HG03025 (cell line): ENCODE measurements around the gene PAQR7.
"Not testable (repeated sequence)": the region's sequence is repeated elsewhere in the genome, so short reads cannot be mapped to it uniquely, and the experiment has no call there.

Source experiments
- ATAC-seq: cut with Tn5 transposase; IDR thresholded peaks from one replicate; pipeline ENCODE4 v1.9.1; 2021; ENCODE audit warnings: mild to moderate bottlenecking, moderate library complexity; ENCODE audit not compliant: unreplicated experiment, low FRiP score

PAQR7 gene

DNA sequence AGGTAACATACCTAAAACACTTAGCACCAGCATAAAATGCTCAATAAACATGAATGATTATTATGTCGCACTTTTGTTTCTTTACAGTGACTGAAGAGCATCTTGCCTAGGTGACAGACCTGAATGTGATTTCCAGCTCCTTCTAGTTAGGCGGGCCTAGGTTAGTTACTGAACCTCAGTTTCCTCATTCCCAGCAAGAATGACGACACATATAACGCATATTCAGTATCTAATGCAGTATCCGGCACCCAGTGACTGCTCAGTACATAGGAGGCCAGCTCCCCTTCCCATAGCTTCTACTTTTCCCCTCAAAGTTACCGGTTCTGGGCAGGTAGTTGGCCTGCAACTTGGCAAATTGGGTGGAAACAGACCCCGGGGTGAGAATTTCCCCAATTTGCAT, 17.0 kb downstream of the PAQR7 start:
- ATAC-seq: no peak

DNA sequence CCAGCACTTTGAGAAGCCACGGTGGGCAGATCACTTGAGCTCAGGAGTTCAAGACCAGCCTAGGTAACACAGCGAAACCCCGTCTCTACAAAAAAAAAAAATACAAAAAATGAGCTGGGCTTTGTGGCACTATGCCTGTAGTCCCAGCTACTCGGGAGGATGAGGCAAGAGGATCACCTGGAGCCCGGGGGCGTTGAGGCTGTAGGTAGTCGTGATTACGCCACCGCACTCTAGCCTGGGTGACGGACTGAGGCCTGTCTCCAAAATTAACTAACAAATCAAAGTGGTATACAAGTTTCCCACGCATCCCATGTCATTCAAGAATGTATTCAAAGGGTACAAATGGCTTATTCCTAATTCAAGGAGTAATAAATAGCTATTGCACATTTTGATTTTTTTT, 18.7 kb downstream of the PAQR7 start:
- ATAC-seq: no peak

DNA sequence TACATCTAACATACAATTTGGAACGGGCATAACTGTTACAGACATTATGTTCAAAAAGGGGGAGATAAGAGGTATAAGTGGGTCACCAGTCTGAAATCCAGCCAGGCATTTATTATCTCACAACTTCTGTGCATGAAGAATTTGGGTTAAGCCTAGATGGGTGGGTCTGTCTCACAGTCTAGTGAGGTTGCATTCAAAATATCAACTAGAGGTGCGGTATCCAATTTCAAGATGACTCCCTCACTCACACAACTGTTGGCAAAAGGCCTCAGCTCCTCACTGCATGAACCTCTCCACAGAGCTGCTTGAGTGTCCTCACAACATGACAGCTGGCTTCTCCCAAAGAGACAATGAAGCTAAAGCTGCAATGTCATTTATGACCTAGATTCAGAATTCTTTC, 21.0 kb downstream of the PAQR7 start:
- ATAC-seq: no peak

DNA sequence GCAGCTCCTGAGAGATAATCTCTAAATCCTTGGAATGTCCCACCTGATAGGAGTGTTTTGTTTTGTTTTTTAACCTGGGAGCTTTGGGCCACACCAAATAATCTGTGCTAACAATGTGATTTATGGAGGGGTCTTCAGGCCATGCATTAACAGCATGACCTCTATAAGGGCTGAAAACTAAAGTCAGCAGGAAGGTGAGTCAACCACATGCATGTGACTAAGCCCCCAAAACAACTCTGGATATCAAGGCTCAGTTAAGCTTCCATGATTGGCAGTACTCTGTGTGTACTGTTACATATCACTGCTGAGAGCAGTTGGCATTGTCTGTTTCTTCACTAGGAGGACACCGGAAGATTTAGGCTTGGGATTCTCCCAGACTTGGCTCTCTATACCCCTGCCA, 27.0 kb downstream of the PAQR7 start:
- no peak for ATAC-seq

DNA sequence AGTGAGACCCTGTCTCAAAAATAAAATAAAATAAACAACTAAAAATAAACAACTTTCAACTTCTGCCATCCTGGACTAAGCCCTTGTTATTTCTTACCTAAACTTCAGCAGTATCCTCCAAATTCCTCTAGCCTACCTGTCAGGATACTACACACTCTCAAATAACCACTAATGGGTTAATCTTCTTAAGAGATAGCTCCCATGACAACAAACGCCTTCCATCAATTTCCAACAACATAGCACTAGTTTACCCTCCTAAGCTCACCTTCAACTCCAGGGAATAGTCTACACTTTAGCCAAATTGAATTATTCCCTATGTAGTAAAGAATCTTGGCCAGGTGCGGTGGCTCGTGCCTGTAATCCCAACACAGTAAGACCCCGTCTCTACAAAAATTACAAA, 27.6 kb downstream of the PAQR7 start:
- no peak for ATAC-seq

DNA sequence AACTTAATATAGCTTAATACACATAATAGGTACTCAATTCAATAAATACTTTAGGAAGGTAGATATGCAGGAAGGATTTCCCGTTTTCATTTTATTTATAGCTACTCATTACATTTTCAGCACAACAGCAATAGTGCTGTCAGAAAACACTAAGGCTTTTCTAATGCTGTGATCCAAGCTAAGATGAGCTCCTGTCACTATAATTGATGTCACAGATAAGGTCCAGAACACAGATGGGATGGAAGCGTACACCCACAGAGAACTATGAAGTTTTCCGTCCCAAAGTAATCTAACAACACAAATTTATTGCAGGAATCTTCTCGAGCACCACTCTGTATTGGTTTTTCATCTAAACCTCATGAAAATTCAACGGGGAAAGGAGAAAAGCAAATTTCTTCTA, 29.8 kb downstream of the PAQR7 start:
- no peak for ATAC-seq

DNA sequence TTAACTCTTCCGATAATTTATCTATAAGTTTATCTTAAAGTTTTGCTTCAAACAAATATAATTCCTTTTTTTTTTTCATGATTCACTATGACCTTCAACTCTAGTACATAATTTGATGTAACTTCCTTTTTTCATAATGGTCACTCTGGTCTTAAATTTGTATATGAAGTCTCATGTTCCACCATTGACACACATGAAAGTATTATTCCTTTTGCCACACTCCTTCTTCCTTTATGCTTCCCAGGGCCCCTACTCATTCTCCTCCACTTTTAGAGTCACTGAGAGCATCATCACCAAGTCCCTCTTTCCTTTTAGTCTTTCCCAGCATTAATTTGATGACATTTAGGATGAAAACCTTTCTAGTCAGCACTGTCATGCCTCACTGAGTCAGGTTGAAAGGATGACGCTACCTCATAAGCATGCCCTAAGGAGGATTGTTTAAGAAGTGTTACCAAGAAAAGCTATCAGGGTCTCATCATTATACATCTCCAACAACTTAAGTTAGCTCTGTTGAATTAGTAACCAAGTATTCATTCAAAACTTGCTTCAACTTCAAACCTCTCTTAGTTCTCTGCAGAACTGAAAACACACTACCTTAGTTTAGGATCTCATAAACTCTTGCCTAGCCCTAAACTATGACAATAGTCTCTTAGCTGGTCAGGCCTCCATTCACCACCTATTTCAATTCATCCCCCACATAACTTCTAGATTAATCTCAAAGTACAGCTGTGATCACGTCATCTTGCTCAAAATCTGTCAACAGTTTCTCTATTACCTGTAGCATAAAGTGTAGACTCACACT, 30.8 kb downstream of the PAQR7 start:
- no peak for ATAC-seq

DNA sequence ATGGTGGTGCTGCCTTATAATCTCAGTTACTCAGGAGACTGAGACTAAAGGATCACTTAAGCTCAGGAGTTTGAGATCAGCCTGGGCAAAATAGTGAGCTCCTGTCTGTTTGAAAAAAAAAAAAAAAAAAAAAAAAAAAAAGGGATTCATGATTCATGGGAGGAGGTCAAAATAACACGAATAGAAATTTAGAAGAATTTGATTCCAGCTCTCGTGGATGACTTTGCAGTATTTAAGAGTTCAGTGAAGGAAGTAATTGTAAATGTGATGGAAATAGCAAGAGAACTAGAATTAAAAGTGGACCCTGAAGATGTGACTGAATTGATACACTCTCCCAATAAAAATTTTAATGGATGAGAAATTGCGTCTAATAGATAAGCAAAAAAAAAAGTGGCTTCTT, 32.0 kb downstream of the PAQR7 start:
- no peak for ATAC-seq

DNA sequence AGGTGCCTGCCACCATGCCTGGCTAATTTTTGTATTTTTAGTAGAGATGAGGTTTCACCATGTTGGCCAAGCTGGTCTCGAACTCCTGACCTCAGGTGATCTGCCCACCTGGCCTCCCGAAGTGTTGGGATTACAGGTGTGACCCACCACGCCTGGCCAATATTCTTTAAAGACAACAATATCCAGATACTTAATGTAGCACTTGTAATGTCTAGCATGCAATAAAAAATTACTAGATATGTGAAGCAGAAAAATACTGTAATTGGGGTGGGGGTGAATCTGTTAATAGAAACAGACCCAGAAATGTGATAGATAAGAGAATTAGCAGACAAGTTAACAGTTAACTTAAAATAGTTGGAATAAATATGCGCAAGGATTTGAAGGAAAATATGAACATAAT, 35.7 kb downstream of the PAQR7 start:
- not testable (repeated sequence) for ATAC-seq

DNA sequence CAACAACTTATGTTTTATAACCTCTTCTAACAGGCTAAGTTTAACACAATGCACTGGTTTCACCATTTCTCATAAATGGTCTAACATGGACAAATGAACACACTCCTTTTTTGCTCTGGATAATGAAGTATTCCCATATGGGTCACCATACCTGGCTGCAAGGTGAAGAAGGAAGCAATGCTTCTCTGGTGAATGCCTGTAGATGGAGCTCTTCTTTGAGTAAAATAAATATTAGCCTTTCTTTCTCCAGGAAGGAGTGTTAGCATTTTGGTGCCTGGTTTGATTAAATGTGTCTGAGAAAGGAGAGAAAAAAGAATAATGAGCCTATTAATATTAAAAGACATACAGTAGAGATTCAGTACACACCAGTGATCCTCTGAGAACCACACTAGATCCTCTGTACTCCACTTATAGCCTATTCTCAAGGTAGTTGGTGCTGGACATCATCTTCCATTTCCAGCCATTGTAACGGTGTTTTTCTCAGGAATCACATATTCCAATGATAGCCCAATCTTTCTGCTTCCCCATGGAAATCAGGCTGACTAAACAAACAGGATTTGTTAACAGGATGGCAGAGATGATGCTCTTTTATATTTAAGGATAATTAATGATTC, 38.1 kb downstream of the PAQR7 start:
- no peak for ATAC-seq

DNA sequence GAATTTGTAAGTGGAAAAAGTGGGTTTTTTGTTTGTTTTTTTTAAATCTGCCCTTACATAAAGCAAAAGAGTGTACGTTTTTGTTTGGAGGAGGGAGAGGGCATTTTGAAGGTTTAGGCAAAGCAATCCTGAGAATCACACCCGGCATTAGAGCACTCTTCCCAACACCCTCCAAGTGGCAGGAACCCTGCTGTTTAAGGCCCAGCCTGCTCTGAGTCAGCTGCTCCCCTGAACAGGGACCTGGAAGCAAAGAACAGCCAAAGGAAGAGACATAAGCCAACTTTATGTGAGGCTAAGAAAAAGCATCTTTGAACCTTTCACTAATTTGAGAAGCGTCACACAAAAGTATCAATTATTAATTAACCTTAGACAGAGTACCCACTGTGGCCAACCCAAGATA, 38.8 kb downstream of the PAQR7 start:
- no peak for ATAC-seq

DNA sequence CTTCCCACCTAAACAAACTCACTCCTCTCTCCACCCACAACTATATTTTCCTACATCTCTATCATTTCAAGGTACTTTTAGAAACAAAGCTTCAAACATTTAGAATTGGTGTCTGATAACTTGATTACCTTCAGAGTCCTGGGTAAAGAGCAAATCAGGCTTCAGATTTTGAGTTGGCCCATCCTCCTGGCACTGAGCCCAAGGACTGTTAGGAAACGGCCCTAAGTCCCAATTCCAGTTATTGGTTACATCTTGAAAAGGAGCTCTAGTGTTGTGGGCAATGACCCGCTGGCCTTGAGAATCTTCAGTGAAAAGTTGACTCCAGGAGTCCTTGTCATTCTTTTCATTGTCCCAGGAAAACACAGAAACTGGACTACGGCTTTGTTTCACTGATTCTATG, 40.6 kb downstream of the PAQR7 start:
- no peak for ATAC-seq

DNA sequence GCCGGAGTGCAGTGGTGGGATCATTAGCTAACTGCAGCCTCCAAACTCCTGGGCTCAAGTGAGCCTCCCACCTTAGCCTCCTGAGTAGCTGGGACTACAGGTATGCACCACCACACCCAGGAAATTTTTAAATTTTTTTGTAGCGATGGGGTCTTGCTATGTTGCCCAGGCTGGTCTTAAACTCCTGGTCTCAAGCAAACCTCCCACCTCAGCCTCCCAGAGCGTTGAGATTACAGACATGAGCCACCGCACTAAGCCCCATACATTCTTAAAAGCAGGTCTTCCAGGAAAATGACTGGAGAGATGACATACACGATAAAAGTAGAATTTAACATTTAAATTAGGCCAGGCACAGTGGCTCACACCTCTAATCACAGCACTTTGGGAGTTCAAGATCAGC, 42.4 kb downstream of the PAQR7 start:
- ATAC-seq: no peak

DNA sequence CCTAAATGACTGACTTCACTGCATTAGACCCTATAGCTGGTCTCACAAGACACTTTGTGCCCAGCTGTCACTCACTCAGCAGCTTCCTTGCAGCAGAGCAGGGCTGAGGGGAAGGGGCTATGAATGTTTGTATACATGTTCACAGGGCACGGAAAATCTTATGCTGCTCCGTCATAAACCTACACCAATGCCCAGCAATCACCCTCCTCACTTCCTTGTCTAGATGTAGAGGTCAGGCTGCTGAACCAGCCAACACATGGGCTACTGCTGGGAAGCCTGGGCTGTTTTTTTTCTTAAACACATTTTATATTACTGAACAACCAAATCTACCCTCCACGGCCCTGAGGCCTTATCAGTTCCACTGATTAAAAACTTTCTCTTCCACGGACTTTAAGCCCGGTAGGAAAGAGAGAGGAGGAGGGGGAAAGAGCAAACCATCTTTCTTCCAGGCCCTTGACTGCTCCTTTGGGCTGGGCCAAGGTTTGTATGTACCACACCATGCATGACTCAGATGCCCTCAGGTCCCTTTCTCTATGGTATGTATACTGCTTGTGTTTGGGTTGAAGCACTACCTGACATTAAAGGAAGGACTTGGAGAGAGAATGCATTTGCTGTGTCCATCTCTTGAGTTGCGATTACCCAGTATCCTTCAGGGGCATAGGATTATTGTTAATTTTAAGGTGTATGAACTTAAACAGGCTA, 43.0 kb downstream of the PAQR7 start:
- ATAC-seq: no peak

DNA sequence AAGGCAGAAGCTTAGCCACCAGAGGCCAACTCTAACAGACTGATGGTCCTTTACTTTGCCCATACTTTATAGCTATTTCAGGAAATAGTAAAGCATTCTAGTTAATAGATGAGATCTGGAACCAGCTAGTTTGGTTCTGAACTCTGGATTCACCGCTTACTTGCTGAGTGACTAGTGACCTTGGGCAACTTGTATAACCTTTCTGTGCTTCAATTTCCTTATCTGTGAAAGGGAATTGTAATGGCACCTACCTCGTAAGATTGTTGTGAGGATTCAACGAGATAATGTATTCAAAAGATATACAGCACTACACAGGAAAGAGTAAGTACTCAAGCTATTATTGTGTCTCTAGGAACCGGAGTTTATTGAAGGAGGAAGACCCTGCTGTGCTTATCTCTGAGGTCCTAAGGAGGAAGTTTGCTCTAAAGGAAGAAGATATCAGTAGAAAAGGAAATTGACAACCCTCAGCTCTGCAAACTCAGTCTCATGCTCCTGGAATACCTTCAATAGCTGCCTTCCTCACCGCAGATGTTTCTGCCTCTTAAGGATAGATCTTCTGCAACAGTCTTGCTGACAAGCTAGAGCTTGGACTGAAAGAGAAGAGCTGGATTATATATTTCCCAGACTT, 43.8 kb downstream of the PAQR7 start:
- no peak for ATAC-seq

DNA sequence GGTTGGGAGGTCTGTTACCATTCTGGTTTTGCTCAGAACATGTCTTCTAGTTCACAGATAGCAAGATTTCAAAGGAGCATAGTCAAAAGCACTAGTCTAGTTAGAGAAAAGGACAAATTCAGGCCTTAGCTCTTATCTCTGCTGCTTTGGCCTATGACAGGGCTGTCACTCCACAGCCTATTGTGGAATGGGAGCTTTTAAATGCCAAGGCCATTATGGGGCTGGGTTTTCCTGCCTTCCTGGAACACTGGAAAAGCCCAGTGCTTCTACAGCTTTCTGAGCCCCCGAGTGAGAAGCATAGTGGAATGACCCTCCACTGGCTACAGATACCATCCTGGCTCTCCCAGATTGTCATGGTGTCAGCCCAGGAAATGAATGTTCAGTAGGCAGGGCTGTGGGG, 46.5 kb downstream of the PAQR7 start:
- no peak for ATAC-seq

DNA sequence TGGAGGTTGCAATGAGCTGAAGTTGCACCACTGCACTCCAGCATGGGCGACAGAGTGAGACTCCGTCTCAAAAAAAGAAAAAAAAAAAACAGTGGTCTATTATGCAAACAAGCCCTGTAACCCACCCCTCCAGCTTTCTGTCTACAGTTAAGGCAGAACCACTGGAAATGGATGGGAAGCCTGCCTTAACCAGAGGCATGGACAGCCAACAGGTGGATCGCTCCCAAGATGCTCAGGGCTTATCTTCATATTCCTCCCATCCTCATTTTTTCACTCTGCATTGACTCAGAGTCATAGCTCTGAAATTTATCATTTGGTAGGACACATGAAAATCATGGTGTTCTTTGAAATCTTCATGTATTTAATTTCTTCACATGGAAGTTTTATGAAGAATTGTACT, 47.0 kb downstream of the PAQR7 start:
- ATAC-seq: no peak

DNA sequence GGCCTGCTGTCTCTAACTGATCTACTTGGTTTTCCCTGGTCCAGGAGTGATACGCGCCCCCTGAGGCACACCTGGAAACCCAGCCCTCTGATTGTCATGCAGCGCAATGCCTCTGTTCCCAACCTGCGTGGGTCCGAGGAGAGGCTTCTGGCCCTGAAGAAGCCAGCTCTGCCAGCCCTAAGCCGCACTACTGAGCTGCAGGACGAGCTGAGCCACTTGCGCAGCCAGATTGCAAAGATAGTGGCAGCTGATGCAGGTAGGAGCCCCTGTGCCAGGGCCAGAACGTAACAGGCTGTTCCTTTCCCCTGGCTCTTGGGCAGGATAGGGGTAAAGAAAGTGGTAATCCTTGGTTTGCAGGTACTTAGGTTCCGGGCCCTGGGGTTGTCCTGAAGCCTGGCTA, 48.9 kb downstream of the PAQR7 start:
- no peak for ATAC-seq

DNA sequence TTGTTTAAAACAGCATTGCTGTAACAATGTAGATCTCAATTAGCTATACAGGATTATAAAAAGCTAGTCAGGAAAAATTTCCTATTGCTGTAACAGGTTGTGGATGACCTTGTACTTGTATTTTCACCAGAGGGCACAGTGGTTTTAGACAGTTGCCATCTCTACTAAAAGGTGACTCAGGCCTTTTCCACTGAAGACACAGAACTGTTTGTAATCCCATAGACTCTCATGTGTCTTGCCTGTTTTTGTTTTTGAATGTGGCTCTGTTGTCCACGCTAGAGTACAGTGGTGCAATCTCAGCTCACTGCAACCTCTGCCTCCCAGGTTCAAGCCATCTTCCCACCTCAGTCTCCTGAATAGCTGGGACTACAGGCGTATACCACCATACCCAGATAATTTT, 49.9 kb downstream of the PAQR7 start:
- no peak for ATAC-seq

DNA sequence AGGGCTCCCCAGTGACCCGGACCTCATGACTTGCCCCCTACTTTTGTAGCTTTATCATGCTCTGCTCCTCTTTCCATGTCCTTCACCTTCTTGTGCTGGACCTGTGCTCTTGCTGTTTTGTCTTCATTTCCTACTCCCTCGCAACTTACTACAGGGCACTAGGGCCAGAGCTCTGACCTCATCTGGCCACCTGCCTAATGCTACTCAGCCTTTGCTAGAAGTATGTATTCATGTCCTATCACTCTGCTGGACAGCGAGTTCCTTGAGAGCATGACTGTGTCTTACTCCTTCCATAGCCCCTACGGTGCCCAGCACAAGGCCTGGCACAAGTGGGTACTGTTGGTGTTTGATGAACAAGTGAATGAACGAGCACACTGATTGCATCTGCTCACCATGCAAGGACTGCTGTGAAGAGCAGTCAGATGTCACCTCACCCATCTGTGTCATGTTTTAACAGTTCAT, 53.8 kb downstream of the PAQR7 start:
- no peak for ATAC-seq

DNA sequence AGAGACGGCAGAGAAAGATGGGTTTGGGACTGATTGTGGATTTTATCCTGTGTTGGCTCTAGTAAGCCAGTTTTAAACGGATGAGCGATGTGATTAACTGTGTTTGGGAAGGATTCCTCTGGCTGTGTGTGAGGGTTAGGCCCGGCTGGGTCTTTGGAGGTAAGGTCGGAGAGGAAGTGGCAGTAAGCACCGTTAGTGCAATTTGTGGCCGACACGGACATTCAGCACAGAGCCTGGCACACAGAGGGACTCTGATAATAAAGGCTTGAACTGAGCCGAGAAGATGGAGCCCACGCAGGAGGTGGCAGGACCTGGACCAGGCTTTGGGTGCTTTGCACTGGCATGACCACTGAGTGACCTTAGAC, 54.4 kb downstream of the PAQR7 start:
- no peak for ATAC-seq
